Activated gamma-delta T cell (primary cell): ENCODE measurements around the gene AWAT2.

Experiments used
- DNase-seq: peaks from one replicate; lab custom pipeline; 2025; lab: John Stamatoyannopoulos, UW
- total RNA-seq, 2 donors: gene quantifications; one replicate each; lab custom pipeline; 2026; lab: John Stamatoyannopoulos, UW

The AWAT2 gene, protein sequence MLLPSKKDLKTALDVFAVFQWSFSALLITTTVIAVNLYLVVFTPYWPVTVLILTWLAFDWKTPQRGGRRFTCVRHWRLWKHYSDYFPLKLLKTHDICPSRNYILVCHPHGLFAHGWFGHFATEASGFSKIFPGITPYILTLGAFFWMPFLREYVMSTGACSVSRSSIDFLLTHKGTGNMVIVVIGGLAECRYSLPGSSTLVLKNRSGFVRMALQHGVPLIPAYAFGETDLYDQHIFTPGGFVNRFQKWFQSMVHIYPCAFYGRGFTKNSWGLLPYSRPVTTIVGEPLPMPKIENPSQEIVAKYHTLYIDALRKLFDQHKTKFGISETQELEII
- total RNA-seq = 0 reads per million in 2 donors

DNA sequence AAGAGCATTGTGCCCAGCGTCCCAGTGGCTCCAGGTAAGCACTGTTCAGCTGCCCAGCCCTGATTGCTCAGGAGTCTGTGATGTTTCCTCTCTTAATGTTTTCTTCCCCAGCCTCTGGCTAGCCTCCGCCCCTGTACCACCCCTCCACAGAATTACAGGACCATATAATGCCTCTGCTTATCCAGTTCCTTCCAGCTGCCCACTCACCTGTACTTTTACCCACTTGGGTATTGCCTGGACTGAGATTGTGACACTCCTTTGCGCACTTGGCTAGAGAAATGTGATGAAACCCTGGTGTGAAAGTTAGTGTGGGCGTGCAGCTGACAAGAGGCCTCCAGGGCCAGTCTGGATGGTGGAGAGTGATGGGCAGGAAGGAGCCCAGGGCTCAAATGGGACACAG, at the start of gene AWAT2:
Gene AWAT2 (minus strand): TSS at position 14 of the 400 bp plus-strand sequence. CDS start 6 bp downstream, at position 8.
- no peak for DNase-seq

DNA sequence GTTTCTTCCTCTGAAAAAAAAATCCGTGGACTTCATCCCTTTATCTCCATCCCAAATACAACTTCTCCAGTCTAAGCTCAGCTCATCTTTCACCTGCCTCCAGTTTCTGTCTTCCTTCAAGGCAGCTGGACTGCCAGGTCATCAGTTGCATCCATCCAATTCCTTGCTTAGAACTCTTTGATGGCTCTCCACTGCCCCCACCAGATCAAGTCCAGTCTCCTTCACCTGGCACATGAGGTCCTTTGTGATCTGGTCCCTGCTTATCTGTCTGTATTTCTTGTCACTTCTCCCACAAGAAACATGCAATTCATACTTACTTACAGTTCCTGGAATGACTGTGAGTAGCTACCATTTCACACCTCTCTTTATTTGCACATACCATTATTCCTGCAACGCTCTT, 46.3 kb upstream of the AWAT2 start:
- no peak for DNase-seq

DNA sequence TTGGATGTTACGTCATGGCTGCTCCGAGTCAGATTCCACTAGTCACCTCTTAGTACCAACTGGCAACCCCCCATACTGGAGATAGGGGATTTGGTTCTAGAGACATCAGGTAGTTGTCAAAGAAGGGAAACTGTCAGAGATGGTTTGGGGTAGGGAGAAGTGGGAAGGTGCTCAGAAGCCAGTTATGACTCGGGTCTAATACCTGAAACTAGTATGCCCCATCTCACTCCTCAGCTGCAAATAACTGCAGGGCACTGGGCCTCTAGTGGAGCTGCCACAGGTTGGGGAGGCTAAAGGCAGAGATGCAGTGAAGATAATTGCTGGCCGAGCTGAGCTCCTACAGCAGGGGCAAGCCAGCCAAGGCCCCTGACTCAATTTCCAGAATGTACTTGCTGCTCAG, 42.5 kb upstream of the AWAT2 start:
- DNase-seq = no peak

DNA sequence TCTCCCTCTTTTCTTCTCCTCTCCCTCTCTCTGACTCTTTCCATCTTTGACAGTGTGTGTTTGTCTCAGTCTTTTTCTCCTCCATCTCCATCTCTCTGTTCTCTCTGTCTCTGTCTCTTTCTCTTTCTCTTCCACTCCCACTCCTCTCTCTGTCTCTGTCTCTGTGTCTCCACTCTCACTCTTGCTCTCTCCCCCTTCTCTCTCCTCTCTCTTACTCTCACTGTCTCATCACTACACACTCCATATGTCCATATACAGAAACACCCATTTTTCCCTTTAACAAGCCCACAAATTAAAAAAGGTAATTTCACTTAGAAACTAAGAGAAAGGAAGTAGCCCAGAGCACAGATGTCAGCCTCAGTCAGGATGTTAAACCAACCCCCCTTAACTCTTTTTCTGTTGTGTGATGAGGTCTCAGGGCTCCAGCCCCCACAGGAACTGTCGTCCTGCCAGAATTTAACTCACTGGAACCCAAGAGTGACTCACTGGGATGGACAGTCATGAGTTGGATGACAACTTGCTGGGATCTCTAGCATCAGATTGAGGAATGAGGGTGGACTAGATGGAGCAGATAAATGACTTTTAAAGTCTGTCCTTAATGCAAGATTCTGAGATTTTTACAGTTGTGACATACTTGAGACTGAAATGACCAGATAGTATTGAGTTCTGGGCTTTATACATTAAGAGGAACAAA, 40.0 kb upstream of the AWAT2 start:
- DNase-seq = no peak

- DNase-seq = no peak
Observed at GRCh38 chrX:70088751-70089150, 39.0 kb upstream of the AWAT2 start.

DNA sequence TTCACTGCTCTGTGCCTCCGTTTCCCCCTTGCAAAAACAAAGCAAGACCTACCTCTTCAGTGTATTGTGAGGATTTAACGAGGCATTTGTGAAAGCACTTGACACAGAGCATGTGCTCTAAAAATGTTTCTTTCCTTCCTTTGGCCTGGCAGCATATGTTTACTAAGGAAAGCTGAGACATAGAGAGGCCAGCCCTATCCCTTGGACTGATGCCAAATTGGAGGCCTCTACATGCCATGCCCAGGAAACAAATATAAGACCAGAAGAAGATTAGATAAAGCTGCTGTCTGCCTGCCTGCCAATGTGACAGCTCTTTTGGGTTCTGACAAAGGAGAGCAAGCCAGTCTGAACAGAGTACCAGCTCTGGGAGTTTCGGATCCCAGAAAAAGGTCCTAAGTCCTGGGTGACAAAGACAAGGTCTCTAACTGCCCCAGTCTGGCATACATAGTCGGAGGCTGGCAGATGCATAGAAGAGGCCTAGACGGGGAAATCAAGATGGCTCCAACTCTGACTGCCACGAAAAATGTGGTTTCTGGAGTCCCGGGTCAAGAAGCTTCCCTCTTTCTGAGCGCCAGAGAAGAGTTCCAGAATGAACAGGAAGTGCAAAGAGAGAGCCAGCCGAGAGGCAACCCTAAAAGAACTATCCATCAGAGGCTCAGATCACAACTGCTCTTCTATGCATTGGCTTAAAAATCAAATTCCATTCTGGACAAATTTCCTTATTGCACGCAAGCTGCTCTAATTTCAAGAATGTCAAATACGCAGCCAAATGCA, 38.3 kb upstream of the AWAT2 start:
- no peak for DNase-seq

- no peak for DNase-seq
Observed at GRCh38 chrX:70084592-70085240, 35.0 kb upstream of the AWAT2 start.

DNA sequence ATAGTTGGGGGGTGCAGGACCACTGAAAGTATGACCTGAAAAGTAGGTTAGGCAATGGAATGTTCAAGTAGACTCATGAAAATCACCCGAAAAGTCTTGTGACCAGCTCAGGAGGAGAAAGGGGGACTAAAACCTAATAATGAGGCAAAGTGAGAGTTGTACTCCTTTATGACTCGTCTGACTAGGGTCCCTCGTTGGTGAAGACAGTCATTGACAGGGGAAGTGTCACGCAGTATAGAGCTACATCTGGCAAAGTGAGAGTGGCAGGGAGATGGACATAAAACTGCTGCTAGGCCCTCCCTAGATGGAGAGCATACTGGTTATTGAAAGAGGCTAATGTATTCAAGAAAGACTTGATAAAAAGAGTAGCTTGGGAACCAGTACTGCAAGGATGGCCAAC, 33.0 kb upstream of the AWAT2 start:
- no peak for DNase-seq

- no peak for DNase-seq
Observed at GRCh38 chrX:70079870-70080269, 30.1 kb upstream of the AWAT2 start.

GRCh38 chrX:70079297-70079696, 29.6 kb upstream of the AWAT2 start:
- no peak for DNase-seq

DNA sequence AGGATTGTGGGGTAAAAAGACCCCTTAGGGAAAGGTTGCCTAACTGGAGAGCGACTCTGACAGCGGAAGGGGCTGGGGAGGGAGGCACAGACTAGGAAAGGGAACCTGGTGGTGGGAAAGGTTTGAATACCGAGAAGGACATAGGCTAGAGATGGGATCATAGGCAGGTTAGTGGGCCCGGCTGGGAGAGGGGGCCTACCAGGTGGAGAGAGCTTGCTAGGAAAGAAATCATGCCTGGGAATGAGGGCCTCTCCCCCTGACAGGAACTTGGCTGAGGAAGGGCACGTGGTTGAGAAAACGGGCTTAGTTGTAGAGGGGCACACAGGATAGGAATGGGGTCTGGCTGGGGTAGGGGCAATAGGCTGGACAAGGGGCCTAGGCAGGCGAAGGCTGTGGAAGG, 16.9 kb upstream of the AWAT2 start:
- no peak for DNase-seq

- DNase-seq = peak; percentile 12
Observed at GRCh38 chrX:70062961-70063550, 13.3 kb upstream of the AWAT2 start.

GRCh38 chrX:70062076-70062475, 12.3 kb upstream of the AWAT2 start, which contains the start of gene OTUD6A:
Gene OTUD6A, plus strand, starts transcription at chrX:70062457. Its CDS starts 68 bp downstream, at chrX:70062525.
- DNase-seq = no peak

- DNase-seq = no peak
Observed at GRCh38 chrX:70054391-70054790, 4.7 kb upstream of the AWAT2 start.

DNA sequence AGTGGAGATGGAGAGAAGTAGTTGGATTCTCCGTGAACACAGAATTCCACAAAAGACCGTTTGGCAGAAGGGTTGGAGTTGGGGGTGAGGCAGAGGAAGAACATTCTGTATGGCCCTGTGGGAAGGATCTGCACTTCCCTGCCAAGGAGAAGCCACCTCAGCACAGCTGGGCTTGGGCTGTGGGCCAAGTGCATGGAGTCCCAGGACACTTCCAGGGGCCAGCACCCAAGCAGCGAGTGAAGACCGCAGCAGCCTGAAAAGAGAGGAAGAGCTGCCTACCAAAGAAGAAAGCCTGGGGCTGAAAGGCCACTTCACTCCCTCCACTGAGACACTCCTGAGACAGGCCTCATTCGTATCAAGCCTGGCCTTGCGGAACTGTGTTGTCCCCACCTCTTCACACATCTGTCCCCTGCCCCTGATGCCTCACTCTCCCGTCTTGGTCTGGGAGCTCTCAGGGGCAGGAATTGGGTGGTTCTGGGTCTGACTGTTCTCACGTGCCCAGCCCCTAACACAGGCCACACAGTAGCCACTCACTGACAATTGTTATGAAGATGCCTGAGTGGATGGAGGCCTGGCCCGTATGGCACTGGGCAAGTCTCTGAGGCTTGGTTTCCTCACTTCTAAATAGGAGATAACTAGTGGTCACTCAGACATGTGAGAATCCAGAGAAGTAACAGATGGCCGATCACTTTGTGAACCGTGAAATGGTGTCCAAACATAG, 3.3 kb upstream of the AWAT2 start:
- no peak for DNase-seq

GRCh38 chrX:70049406-70049805, 332 bp downstream of the AWAT2 start:
- no peak for DNase-seq

DNA sequence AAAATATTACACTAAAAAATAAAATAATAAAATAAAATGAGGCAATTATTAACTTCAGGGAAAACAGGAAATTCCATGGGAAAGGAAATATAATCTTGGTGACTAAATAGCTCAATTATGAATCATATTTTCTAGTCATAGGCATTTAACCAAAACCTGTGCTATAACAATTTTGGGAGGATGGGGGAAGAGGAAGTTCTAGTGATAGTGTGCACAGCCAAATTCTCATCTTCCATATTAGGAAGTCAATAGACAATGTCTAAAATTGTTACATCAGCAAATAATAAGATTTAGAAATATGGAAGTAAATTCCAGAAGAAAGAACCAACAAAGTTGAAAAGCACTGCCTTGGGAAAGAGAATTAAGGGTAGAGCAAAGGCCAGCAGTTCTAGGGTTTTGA, 2.8 kb downstream of the AWAT2 start:
- no peak for DNase-seq

GRCh38 chrX:70044541-70045245, 5.0 kb downstream of the AWAT2 start:
- no peak for DNase-seq

- DNase-seq = no peak
Observed at GRCh38 chrX:70043685-70044084, 6.1 kb downstream of the AWAT2 start.
